ENCODE results near the gene ARL6IP5. TPM values are rescaled to one million over a fixed set of nuclear protein-coding genes. Genes with fewer than 3 reads are reported as not detected.

Gene ARL6IP5
- 10 to 100 TPM; 50.1 to 58.6 (median 58.5) TPM for total RNA-seq

- ATAC-seq (peak; percentile 42 to 50), DNase-seq (peak; percentile 85)
- H3K4me3 Mint-ChIP-seq = peak within 1 kb of the TSS; percentile 92
- peaks cover 4% of the 10 kb centered on the region for H3K36me3 Mint-ChIP-seq (ENCODE audit: insufficient read depth)
- H3K9me3 Mint-ChIP-seq = no peaks in the 10 kb centered on the region
- H3K27me3 Mint-ChIP-seq (ENCODE audit: low read depth) = no peaks in the 10 kb centered on the region
- H3K4me1 Mint-ChIP-seq (ENCODE audit: low read depth) = peaks cover 68% of the 10 kb centered on the region
Observed at GRCh38 chr3:69084326-69085167, at the start of gene ARL6IP5. Gene ARL6IP5, plus strand, starts transcription at chr3:69084937. Its CDS starts 111 bp downstream, at chr3:69085048.

- no peak overlapping the region for H3K4me3 Mint-ChIP-seq
Observed at GRCh38 chr3:69044608-69045007, 40.1 kb upstream of the ARL6IP5 start.

GRCh38 chr3:69048990-69049389, 35.7 kb upstream of the ARL6IP5 start:
- Mint-ChIP-seq H3K36me3 (ENCODE audit: insufficient read depth) (peaks cover 28% of the 10 kb centered on the region), H3K27me3 (ENCODE audit: low read depth) (no peaks in the 10 kb centered on the region), H3K4me3 (no peak overlapping the region), H3K9me3 (no peaks in the 10 kb centered on the region), H3K4me1 (ENCODE audit: low read depth) (peaks cover 50% of the 10 kb centered on the region)
- no peak for DNase-seq
- no peak for ATAC-seq

More at GRCh38 chr3:69044608-69045007, 40.1 kb upstream of the ARL6IP5 start:
- Mint-ChIP-seq H3K36me3 (ENCODE audit: insufficient read depth) (peaks cover 41% of the 10 kb centered on the region), H3K27me3 (ENCODE audit: low read depth) (no peaks in the 10 kb centered on the region), H3K9me3 (no peaks in the 10 kb centered on the region), H3K4me1 (ENCODE audit: low read depth) (peaks cover 30% of the 10 kb centered on the region)
- ATAC-seq (no peak), DNase-seq (no peak)

GRCh38 chr3:69051756-69052471, 32.8 kb upstream of the ARL6IP5 start, which contains the start of gene TMF1:
Gene TMF1, minus strand, starts transcription at chr3:69052333. Its CDS starts 247 bp downstream, at chr3:69052086.
- peak; percentile 96 for ATAC-seq
- peaks cover 26% of the 10 kb centered on the region for H3K36me3 Mint-ChIP-seq (ENCODE audit: insufficient read depth)
- no peaks in the 10 kb centered on the region for H3K9me3 Mint-ChIP-seq
- H3K4me1 Mint-ChIP-seq (ENCODE audit: low read depth) = peaks cover 43% of the 10 kb centered on the region
- peak within 1 kb of the TSS; percentile 99 for H3K4me3 Mint-ChIP-seq
- no peaks in the 10 kb centered on the region for H3K27me3 Mint-ChIP-seq (ENCODE audit: low read depth)
- DNase-seq = peak; percentile 97

- DNase-seq (no peak), ATAC-seq (no peak)
- Mint-ChIP-seq H3K4me1 (ENCODE audit: low read depth) (peaks cover 42% of the 10 kb centered on the region), H3K4me3 (peak overlapping the region; percentile 99), H3K27me3 (ENCODE audit: low read depth) (no peaks in the 10 kb centered on the region), H3K36me3 (ENCODE audit: insufficient read depth) (peaks cover 22% of the 10 kb centered on the region), H3K9me3 (no peaks in the 10 kb centered on the region)
Observed at GRCh38 chr3:69052472-69052898, 32.3 kb upstream of the ARL6IP5 start.

GRCh38 chr3:69058180-69058946, 26.4 kb upstream of the ARL6IP5 start:
- ATAC-seq (peak; percentile 70 to 79), DNase-seq (no peak)
- Mint-ChIP-seq H3K4me1 (ENCODE audit: low read depth) (peaks cover 27% of the 10 kb centered on the region), H3K36me3 (ENCODE audit: insufficient read depth) (peaks cover 38% of the 10 kb centered on the region), H3K4me3 (peak overlapping the region; percentile 24), H3K9me3 (no peaks in the 10 kb centered on the region), H3K27me3 (ENCODE audit: low read depth) (no peaks in the 10 kb centered on the region)

GRCh38 chr3:69058947-69059224, 25.9 kb upstream of the ARL6IP5 start:
- no peaks in the 10 kb centered on the region for H3K27me3 Mint-ChIP-seq (ENCODE audit: low read depth)
- H3K4me3 Mint-ChIP-seq = peak overlapping the region; percentile 24
- peaks cover 32% of the 10 kb centered on the region for H3K4me1 Mint-ChIP-seq (ENCODE audit: low read depth)
- H3K36me3 Mint-ChIP-seq (ENCODE audit: insufficient read depth) = peaks cover 41% of the 10 kb centered on the region
- no peaks in the 10 kb centered on the region for H3K9me3 Mint-ChIP-seq
- DNase-seq = no peak
- no peak for ATAC-seq

GRCh38 chr3:69059688-69060087, 25.0 kb upstream of the ARL6IP5 start:
- no peak overlapping the region for H3K4me3 Mint-ChIP-seq
- no peaks in the 10 kb centered on the region for H3K27me3 Mint-ChIP-seq (ENCODE audit: low read depth)
- peaks cover 39% of the 10 kb centered on the region for H3K4me1 Mint-ChIP-seq (ENCODE audit: low read depth)
- DNase-seq (no peak), ATAC-seq (peak; percentile 55 to 56)
- H3K9me3 Mint-ChIP-seq = no peaks in the 10 kb centered on the region
- peaks cover 43% of the 10 kb centered on the region for H3K36me3 Mint-ChIP-seq (ENCODE audit: insufficient read depth)

GRCh38 chr3:69063636-69064035, 21.1 kb upstream of the ARL6IP5 start:
- ATAC-seq (peak in 1 of 2 donors; percentile 41), DNase-seq (no peak)
- Mint-ChIP-seq H3K27me3 (ENCODE audit: low read depth) (no peaks in the 10 kb centered on the region), H3K36me3 (ENCODE audit: insufficient read depth) (peaks cover 42% of the 10 kb centered on the region), H3K4me3 (no peak overlapping the region), H3K9me3 (no peaks in the 10 kb centered on the region), H3K4me1 (ENCODE audit: low read depth) (peaks cover 46% of the 10 kb centered on the region)

GRCh38 chr3:69065318-69065964, 19.3 kb upstream of the ARL6IP5 start:
- no peaks in the 10 kb centered on the region for H3K27me3 Mint-ChIP-seq (ENCODE audit: low read depth)
- H3K4me3 Mint-ChIP-seq = no peak overlapping the region
- peaks cover 28% of the 10 kb centered on the region for H3K36me3 Mint-ChIP-seq (ENCODE audit: insufficient read depth)
- H3K9me3 Mint-ChIP-seq = no peaks in the 10 kb centered on the region
- ATAC-seq (peak; percentile 46 to 66), DNase-seq (no peak)
- H3K4me1 Mint-ChIP-seq (ENCODE audit: low read depth) = peaks cover 32% of the 10 kb centered on the region

- ATAC-seq (no peak), DNase-seq (no peak)
- Mint-ChIP-seq H3K27me3 (ENCODE audit: low read depth) (no peaks in the 10 kb centered on the region), H3K4me1 (ENCODE audit: low read depth) (peaks cover 37% of the 10 kb centered on the region), H3K36me3 (ENCODE audit: insufficient read depth) (peaks cover 28% of the 10 kb centered on the region), H3K9me3 (no peaks in the 10 kb centered on the region), H3K4me3 (no peak overlapping the region)
Observed at GRCh38 chr3:69066121-69066520, 18.6 kb upstream of the ARL6IP5 start.

- no peaks in the 10 kb centered on the region for H3K27me3 Mint-ChIP-seq (ENCODE audit: low read depth)
- H3K36me3 Mint-ChIP-seq (ENCODE audit: insufficient read depth) = peaks cover 34% of the 10 kb centered on the region
- peaks cover 34% of the 10 kb centered on the region for H3K4me1 Mint-ChIP-seq (ENCODE audit: low read depth)
- no peak for DNase-seq
- no peak overlapping the region for H3K4me3 Mint-ChIP-seq
- H3K9me3 Mint-ChIP-seq = no peaks in the 10 kb centered on the region
- peak; percentile 41 to 48 for ATAC-seq
Observed at GRCh38 chr3:69072928-69073327, 11.8 kb upstream of the ARL6IP5 start.

GRCh38 chr3:69079269-69080159, 5.2 kb upstream of the ARL6IP5 start:
- DNase-seq = no peak
- Mint-ChIP-seq H3K9me3 (no peaks in the 10 kb centered on the region), H3K36me3 (ENCODE audit: insufficient read depth) (peaks cover 5% of the 10 kb centered on the region), H3K4me3 (peak overlapping the region; percentile 81), H3K27me3 (ENCODE audit: low read depth) (no peaks in the 10 kb centered on the region), H3K4me1 (ENCODE audit: low read depth) (peaks cover 67% of the 10 kb centered on the region)
- ATAC-seq = peak; percentile 24 to 34
